ENCODE data around the gene CDK9. TPM values are rescaled to one million over a fixed set of nuclear protein-coding genes. Genes with fewer than 3 reads are reported as not detected.
A peak's percentile ranks its signal among the peaks of the same experiment; 100 is the strongest.

CDK9 gene
- total and polyA plus RNA-seq, 7 donors, result 26.5 to 46.1 (median 39.3) TPM

DNA sequence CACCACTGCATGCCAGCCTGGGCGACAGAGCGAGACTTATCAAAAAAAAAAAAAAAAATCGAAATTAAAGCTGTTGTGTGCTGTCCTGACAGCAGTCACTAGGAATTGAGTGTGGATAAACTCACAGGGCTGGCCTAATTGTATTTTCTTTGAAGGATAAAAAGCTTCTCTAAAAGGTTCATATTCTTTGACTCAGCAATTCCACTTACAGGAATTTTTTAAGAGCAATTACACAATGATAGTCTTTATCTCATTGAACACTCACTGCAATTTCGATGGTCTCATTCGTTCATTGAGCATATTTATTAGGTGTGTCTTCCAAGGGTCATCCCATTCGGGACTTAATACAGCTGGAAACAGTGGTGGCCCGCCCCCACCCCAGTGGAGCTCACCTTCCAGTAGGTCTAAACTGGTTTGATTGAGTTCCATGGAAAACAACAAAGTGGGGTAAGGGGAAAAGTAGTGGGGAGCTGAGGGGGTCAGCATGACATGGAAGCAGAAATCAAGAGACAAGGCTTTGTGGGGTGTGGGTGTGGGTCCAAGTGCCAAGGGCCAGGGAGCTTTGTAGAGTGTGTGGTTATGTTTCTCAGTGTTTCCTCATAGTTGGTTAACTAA lies 6.7 kb downstream of the CDK9 start:
- Histone ChIP-seq H3K4me3 (no peak overlapping the region), H3K36me3 (ENCODE audit: insufficient read depth in 1 of 2, low read depth in 1 of 2) (peaks cover 7 to 57% of the 10 kb centered on the region in 2 donors), H3K27me3 (ENCODE audit: insufficient read depth in 3 of 3, low read length in 2 of 3) (no peaks in the 10 kb centered on the region), H3K27ac (no peak overlapping the region), H3K4me1 (peaks cover 21% of the 10 kb centered on the region), H3K9me3 (no peaks in the 10 kb centered on the region)
- intact Hi-C loops (cut with DNase I), result no loop called here
- TF ChIP-seq, protein P1, sequence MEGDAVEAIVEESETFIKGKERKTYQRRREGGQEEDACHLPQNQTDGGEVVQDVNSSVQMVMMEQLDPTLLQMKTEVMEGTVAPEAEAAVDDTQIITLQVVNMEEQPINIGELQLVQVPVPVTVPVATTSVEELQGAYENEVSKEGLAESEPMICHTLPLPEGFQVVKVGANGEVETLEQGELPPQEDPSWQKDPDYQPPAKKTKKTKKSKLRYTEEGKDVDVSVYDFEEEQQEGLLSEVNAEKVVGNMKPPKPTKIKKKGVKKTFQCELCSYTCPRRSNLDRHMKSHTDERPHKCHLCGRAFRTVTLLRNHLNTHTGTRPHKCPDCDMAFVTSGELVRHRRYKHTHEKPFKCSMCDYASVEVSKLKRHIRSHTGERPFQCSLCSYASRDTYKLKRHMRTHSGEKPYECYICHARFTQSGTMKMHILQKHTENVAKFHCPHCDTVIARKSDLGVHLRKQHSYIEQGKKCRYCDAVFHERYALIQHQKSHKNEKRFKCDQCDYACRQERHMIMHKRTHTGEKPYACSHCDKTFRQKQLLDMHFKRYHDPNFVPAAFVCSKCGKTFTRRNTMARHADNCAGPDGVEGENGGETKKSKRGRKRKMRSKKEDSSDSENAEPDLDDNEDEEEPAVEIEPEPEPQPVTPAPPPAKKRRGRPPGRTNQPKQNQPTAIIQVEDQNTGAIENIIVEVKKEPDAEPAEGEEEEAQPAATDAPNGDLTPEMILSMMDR (IDR thresholded peaks at IDR 0.05), result no peak
- DNase-seq, result no peak
- no peak for ATAC-seq
- WGBS, 3 donors, result 74 to 85% (median 75%) methylated on average over 7 of the region's 7 CpGs

DNA sequence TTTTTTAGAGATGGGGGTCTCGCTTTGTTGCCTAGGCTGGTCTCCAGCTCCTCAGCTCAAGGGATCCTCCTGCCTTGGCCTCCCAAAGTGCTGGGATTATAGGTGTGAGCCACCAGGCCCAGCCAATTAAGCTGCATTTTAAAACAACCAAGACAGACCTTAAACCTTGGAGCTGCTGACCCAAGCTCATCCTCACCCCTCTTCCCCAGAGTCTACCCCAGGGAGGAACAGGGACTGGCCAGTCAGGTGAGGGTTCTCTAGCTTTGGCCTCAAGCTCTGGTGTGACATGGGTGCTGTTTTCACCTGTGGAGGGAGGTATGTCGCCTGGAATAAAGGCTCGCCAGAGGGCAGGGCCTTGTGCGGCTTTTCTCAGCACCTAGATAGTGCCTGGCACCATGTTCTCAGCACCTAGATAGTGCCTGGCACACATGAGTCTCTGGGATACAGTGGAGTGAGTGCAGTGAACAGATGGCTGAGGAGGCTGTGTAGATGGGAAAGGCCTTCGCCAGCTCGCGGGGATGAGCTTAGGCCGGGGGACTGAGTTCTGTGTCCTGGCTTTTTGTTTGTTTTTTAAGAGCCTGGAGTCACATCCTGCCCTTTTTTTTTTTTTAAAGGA lies 7.4 kb downstream of the CDK9 start:
- H3K27ac ChIP-seq, result peak overlapping the region; percentile 15
- WGBS, 3 donors, result 51 to 68% (median 57%) methylated on average over 8 of the region's 8 CpGs
- no peaks in the 10 kb centered on the region for H3K9me3 ChIP-seq
- H3K36me3 ChIP-seq (ENCODE audit: insufficient read depth in 1 of 2, low read depth in 1 of 2), result peaks cover 6 to 50% of the 10 kb centered on the region in 2 donors
- DNase-seq, result no peak
- peaks cover 20% of the 10 kb centered on the region for H3K4me1 ChIP-seq
- TF ChIP-seq, protein P1 (IDR thresholded peaks at IDR 0.05), result no peak
- H3K27me3 ChIP-seq (ENCODE audit: insufficient read depth in 3 of 3, low read length in 2 of 3), result no peaks in the 10 kb centered on the region
- intact Hi-C loops (cut with DNase I), result no loop called here
- no peak overlapping the region for H3K4me3 ChIP-seq
- ATAC-seq, result no peak

DNA sequence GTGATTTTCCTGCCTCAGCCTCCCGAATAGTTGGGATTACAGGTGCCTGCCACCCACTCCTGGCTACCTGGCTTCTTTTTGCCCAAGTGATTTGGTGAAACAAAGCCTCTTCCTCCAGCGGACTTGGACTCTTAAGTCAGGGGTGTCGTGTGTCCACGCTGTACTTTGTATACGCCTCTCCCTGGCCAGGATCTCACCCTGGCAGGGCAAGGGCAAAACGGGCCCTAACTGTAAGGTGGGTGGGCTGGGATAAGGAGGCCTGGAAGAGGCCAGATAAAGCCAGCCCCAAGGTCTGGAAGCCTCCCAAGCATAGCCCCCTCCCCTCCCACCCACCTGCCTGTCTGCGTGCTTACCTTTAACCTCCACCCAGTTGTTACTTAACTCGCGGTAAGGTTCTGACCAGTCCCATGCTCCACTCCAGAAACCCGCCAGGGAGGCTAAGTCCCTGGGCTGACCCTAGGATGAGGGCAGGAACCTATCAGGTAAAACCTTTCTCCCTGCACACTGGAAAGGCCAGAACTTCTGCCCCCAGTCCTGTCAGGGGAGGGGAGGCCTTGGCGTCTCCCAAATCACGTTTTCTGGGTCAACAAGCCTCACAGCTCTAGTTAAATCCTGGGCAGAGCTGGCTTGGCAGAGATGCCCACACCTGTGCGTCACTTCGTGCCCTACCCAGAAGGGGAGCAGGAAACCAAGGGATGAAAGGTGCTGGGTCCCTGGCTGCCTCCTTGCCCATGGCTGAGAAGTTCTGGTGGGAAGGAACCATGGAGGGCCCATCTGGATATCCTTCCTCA lies 8.4 kb downstream of the CDK9 start:
- Histone ChIP-seq H3K4me3 (no peak overlapping the region), H3K36me3 (ENCODE audit: insufficient read depth in 1 of 2, low read depth in 1 of 2) (peaks cover 2 to 40% of the 10 kb centered on the region in 2 donors), H3K27me3 (ENCODE audit: insufficient read depth in 3 of 3, low read length in 2 of 3) (no peaks in the 10 kb centered on the region), H3K9me3 (no peaks in the 10 kb centered on the region), H3K4me1 (peaks cover 20% of the 10 kb centered on the region), H3K27ac (no peak overlapping the region)
- 53 to 70% (median 61%) methylated on average over 14 of the region's 14 CpGs for WGBS, 3 donors
- peak in 3 of 4 donors; percentile 21 to 33 (median 29) for ATAC-seq
- DNase-seq, result no peak
- TF ChIP-seq, protein P1 (IDR thresholded peaks at IDR 0.05), result no peak
- intact Hi-C loops (cut with DNase I), result no loop called here

GRCh38 chr9:127796225-127796813 lies 10.5 kb downstream of the CDK9 start:
- peak in 1 of 2 donors; percentile 78 for DNase-seq
- H3K27ac ChIP-seq, result peak overlapping the region; percentile 27

More at GRCh38 chr9:127796225-127796813, 10.5 kb downstream of the CDK9 start:
- ATAC-seq, result peak; percentile 59 to 81 (median 68)
- Histone ChIP-seq H3K4me1 (peaks cover 15% of the 10 kb centered on the region), H3K4me3 (no peak overlapping the region), H3K9me3 (no peaks in the 10 kb centered on the region), H3K36me3 (ENCODE audit: insufficient read depth in 1 of 2, low read depth in 1 of 2) (peaks cover 0 to 19% of the 10 kb centered on the region in 2 donors), H3K27me3 (ENCODE audit: insufficient read depth in 3 of 3, low read length in 2 of 3) (no peaks in the 10 kb centered on the region)
- WGBS, 3 donors, result 33 to 42% (median 33%) methylated on average over 8 of the region's 8 CpGs
- intact Hi-C loops (cut with DNase I), result no loop called here
- TF ChIP-seq, protein P1 (IDR thresholded peaks at IDR 0.05), result no peak

All from psoas muscle (tissue), 8 donors.